Osteoblast (primary cell): ENCODE results near the gene LRP2. TPM values are rescaled to one million over a fixed set of nuclear protein-coding genes. Genes with fewer than 3 reads are reported as not detected.

Experiments used
- DNase-seq: peaks from one replicate; pipeline ENCODE4 v3.0.0; 2011; ENCODE audit warnings: low spot score, mixed read lengths; ENCODE audit not compliant: insufficient read length; ENCODE audit errors: missing footprints
- H2AFZ ChIP-seq: 2 replicates; pipeline ENCODE4 v1.6.0; 2011; ENCODE audit warnings: mild to moderate bottlenecking, low read length
- H3K27ac ChIP-seq: 2 replicates; pipeline ENCODE4 v1.5.1; 2011; ENCODE audit warnings: mild to moderate bottlenecking, low read depth, low read length, moderate library complexity
- H3K27me3 ChIP-seq: 2 replicates; pipeline ENCODE4 v1.6.0; 2012; ENCODE audit warnings: mild to moderate bottlenecking, control low read depth, inconsistent platforms, low read length, moderate library complexity; ENCODE audit not compliant: insufficient read depth
- H3K36me3 ChIP-seq: 2 replicates; pipeline ENCODE4 v1.5.1; 2011; ENCODE audit warnings: mild to moderate bottlenecking, low read length, control low read depth, moderate library complexity; ENCODE audit not compliant: insufficient read depth
- H3K4me1 ChIP-seq: 2 replicates; pipeline ENCODE4 v1.5.1; 2011; ENCODE audit warnings: mild to moderate bottlenecking, low read length, control low read depth, moderate library complexity; ENCODE audit not compliant: insufficient read depth
- H3K4me2 ChIP-seq: 2 replicates; pipeline ENCODE4 v1.6.0; 2011; ENCODE audit warnings: mild to moderate bottlenecking, low read length; ENCODE audit not compliant: insufficient read depth
- H3K4me3 ChIP-seq: fragments of 200-600 bp; sonication (generic); 3 replicates; pipeline ENCODE4 v1.5.1; 2012; ENCODE audit warnings: mild to moderate bottlenecking, low read length, inconsistent platforms; ENCODE audit not compliant: insufficient read depth
- H3K79me2 ChIP-seq: 2 replicates; pipeline ENCODE4 v1.6.0; 2012; ENCODE audit warnings: mild to moderate bottlenecking, low read length, control low read depth, inconsistent platforms; ENCODE audit not compliant: insufficient read depth
- H3K9me3 ChIP-seq: 2 replicates; pipeline ENCODE4 v1.5.1; 2011; ENCODE audit warnings: low read depth, low read length, control low read depth
- H4K20me1 ChIP-seq: 2 replicates; pipeline ENCODE4 v1.6.0; 2012; ENCODE audit warnings: mild to moderate bottlenecking, low read length, control low read depth; ENCODE audit not compliant: insufficient read depth
- CTCF ChIP-seq: IDR thresholded peaks from 2 replicates; pipeline ENCODE4 v1.5.1; 2011; ENCODE audit warnings: mild to moderate bottlenecking, low read depth, low read length, moderate library complexity; ENCODE audit errors: extremely low read depth
- total RNA-seq: library from RNA; depleted of rRNA; stranded (reverse); fragments of >200 nt; gene quantifications from 2 replicates; pipeline ENCODE4 v1.2.3, GENCODE V29; 2012

The LRP2 gene
- total RNA-seq, 1 donor, result not detected

DNA sequence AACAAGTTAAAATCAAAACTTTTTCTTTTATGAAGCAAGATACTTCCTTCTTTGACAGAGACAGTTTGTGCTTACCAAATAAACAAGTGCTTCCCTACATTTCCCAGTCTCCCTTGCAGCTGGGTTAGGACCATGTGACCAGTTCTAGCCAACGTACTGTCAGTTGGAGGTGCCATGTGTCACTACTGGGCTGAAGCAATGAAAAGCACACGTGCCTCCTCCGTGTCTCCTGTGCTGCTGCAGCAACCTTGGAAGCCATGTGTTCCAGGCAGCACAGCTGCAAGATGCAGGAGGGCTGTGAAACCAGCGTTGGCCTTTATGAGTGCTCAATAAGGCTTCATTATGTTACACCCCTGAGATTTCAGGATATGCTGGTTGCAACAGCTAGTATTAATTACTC, 199.7 kb downstream of the LRP2 start:
- TF ChIP-seq CTCF, result no peak
- no peaks in the 10 kb centered on the region for H3K4me1 ChIP-seq

DNA sequence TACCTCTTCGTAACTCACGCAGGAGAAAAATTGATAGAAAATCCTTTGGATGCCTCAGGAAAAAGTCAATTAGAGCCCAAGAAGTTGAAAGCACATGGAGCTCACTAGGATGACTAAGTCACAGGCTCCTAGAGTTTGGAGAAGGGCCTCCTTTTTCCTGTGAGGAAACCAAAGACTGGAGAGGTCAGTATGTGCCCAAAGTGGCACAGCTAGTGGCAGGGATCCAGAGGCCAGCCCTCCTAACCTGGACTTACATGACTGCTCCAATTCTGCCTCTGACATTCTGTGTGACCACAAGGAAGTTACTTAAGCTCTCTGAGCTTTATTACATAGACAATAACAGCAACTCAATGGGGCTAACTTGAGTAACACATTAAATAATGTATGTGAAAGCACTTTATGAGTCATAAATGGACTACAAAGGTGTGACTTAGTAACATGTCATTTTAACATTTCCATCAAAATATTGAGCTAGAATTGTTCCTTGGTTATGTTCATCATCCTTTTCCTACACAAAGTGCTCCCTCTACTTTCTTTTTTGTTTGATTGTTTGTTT, 201.3 kb downstream of the LRP2 start:
- Histone ChIP-seq H3K79me2 (no peaks in the 10 kb centered on the region), H3K27me3 (peaks cover 3% of the 10 kb centered on the region), H3K27ac (no peak overlapping the region), H3K4me2 (no peak overlapping the region), H4K20me1 (no peaks in the 10 kb centered on the region), H3K4me1 (no peaks in the 10 kb centered on the region), H3K9me3 (no peaks in the 10 kb centered on the region), H2AFZ (no peak overlapping the region), H3K36me3 (no peaks in the 10 kb centered on the region), H3K4me3 (no peak overlapping the region)
- DNase-seq, result no peak
- no peak for TF ChIP-seq CTCF

More for the DNA sequence above, 199.7 kb downstream of the LRP2 start:
- Histone ChIP-seq H2AFZ (no peak overlapping the region), H3K27me3 (peaks cover 3% of the 10 kb centered on the region), H3K4me3 (no peak overlapping the region), H3K79me2 (no peaks in the 10 kb centered on the region), H3K36me3 (no peaks in the 10 kb centered on the region), H4K20me1 (no peaks in the 10 kb centered on the region), H3K27ac (no peak overlapping the region), H3K9me3 (no peaks in the 10 kb centered on the region), H3K4me2 (no peak overlapping the region)
- DNase-seq, result no peak

- no peak overlapping the region for H3K4me2 ChIP-seq
- TF ChIP-seq CTCF, result no peak
- no peaks in the 10 kb centered on the region for H3K79me2 ChIP-seq
- no peaks in the 10 kb centered on the region for H4K20me1 ChIP-seq
- no peaks in the 10 kb centered on the region for H3K4me1 ChIP-seq
- H3K27ac ChIP-seq, result no peak overlapping the region
- H3K4me3 ChIP-seq, result no peak overlapping the region
- no peaks in the 10 kb centered on the region for H3K9me3 ChIP-seq
- no peak for DNase-seq
- H3K36me3 ChIP-seq, result no peaks in the 10 kb centered on the region
- H3K27me3 ChIP-seq, result no peaks in the 10 kb centered on the region
- H2AFZ ChIP-seq, result no peak overlapping the region
Observed at GRCh38 chr2:169159686-169160085, 202.6 kb downstream of the LRP2 start.

DNA sequence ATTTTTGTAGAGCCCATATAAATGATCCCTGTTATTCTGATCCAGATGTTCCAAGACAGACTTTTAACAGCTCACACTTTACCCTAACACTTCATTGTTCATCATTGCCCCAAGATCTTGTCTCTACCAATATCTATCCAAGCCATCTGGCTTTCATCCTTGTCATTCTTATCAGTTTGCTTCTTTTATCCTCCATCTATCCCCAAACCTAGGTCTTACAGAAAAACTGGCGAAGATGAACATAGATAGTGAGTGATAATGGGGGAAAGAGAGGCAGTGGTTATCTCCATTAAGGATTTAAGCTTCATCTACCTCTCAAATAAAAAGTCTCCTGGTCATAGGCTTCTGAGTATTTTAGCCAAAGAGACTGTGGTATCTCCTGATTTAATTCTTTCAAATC, 203.5 kb downstream of the LRP2 start:
- H2AFZ ChIP-seq, result no peak overlapping the region
- H3K4me2 ChIP-seq, result no peak overlapping the region
- no peak for DNase-seq
- H3K27me3 ChIP-seq, result no peaks in the 10 kb centered on the region
- H3K4me3 ChIP-seq, result no peak overlapping the region
- no peaks in the 10 kb centered on the region for H4K20me1 ChIP-seq
- no peaks in the 10 kb centered on the region for H3K36me3 ChIP-seq
- no peaks in the 10 kb centered on the region for H3K79me2 ChIP-seq
- TF ChIP-seq CTCF, result no peak
- H3K4me1 ChIP-seq, result no peaks in the 10 kb centered on the region
- H3K27ac ChIP-seq, result no peak overlapping the region
- peaks cover 2% of the 10 kb centered on the region for H3K9me3 ChIP-seq
